NCI-H146 treated with DMSO at 0.1 percent for 48 hours (cell line): ENCODE results near the gene ASAP3.

Experiments used
- DNase-seq: peaks from one replicate; lab custom pipeline; 2025; ENCODE audit not compliant: unreplicated experiment; lab: John Stamatoyannopoulos, UW

Gene ASAP3

DNA sequence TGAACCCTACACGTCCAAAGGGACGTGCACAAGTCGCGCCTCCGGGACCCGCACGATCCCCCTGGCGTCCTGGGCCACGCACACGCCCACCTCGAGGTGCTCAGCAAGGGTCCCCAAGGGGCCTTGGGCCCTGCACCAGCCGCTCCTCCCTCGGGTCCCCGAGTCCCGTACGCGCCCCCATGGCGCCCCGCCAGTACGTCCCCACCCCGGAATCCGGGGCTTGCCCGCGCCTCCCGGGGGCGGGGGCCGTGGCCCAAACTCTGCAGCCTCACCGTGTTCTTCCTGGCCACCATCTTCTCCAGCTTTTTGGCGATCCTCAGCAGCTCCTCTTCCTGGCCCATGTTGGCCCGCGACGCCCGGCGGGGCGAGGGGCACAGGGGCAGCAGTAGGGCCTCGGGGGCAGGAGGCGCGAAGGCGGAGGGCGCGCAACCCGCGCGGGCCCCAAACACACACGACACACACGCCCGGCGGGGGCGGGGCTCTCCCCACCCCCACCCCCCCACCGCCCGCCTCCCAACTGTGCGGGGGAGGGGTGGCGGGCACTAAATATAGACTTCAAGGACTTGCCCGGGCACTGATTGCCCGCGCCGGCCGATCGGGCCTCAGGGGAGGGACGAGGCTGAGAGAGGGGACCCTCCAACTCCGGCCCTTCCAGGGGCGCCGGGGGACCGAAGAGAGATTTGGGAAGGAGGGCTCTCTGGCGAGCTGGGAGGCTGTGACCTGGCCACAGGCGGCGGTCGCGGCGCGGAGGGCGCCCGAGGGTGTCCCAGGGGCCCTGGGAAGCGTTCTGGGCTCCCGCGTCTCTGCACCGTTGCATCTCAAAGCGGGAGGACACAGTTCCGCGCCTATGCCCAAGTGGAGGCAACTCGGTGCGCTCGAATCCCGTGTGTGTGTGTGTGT lies 59.4 kb downstream of the ASAP3 start, which contains the start of gene TCEA3:
TCEA3 (minus strand) TSS at position 456 of the 900 bp plus-strand sequence; CDS start at position 341, 115 bp downstream.
- no peak for DNase-seq

DNA sequence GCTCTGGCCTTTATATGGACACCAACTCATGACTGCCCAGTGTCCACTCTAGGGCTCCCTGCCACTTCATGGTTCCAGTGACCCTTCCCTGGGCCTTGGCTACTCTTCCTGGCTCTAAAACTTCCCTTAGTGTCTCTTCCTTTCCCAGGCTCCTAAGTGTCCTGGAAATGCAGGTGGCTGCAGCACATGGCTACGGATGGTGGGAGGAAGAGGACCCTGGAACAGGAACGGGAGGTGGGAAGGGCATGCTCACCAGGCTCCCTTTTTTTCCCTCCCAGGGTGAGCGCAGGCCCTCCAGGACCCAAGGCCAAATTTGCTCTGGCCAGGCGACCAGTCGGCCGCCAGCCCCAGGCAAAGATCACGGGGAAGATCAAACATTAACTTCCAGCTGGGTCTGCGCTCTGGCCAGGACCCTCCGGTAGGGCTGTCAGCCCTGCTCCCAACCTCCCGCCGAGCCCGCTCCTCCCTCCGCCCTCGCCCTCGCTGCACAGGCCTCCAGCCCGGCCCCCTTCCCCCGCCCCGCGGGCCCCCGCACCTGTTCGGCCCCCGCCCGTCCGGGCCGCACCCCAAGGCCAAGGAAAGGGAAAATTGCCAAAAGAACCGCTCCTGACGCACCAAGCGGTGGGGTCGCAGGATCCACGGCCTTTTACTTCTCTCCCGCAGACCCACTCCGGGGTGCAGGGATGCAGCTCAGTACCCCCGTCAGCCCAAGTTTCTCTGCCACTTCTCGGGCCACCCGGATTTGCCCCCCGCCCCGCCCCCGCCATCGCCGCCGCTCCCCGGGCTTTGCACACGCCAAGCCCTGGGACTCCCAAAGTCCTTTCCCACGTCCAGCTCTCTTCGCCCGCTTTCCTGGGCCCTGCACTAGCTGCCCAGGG lies 60.3 kb downstream of the ASAP3 start:
- no peak for DNase-seq

DNA sequence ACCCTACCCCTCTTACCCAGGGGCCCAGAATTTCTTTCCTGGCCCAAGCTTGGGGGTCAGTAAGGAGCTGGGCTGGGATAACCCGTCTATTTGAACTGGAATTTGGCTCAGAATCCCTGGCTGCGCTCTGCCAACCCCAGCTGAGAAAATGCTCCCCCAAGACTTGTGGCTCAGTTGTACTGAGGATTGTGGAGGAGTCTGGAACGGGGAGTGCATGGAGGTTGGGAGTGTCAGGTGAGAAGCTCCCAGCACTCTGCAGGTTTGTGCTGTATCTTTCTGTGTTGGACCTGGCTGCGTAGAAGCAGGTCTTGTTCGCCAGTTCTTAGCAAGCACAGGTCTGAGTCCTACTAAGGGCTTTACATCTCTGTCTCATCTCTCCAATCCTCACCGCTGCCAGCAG lies 61.0 kb downstream of the ASAP3 start:
- no peak for DNase-seq

DNA sequence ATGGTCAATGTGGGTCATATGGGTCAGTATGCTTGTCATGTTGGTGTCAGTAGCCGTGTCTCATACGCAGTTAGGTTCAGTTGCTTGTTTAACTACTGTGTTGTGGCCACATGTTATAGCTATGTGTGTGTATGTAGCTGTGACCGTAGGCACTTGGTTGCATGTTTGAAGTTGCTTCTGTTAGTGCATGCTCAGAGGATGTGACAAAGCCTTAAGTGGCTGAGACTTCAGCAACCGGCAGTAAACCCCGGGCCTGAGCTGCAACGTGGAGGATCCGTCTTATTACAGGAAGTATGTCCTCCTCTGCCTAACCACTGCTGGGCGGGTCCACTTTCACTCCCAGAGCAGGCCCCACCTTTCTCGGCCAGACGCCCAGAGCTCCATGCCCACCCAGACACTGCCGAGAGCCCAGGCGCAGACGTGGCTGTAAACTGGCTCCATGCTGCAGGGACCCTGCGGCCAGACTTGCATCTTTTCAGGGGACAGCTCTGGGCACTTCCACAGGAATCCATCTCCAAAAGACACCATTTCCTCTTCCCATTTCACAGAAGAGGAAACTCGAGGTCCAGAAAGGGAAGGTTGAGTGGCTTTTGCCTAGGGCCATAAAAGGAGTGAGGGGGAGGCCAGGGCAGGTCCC lies 61.6 kb downstream of the ASAP3 start:
- no peak for DNase-seq

DNA sequence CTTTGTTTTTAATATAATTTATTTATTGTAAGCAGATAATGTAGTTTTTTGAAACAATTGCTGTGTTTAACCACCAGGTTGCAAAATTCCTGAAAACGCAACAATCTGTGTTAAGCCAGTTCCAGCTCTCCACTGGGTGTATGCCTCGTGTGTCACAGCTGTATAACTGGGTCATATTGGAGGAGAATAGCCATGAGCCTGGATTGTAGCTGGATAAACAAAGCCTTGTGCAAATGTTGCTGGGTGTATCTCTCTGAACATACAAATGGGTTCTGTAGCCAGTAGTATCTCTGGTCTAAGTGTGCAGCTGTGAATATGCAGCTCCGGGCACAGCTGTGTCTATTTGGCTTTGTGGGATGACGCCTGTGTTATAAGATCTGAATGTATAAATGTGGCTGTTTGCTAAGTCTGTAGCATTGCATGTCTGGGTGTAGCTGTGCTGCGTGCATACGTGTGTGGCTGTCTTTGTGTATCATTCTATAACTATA lies 62.2 kb downstream of the ASAP3 start:
- no peak for DNase-seq

DNA sequence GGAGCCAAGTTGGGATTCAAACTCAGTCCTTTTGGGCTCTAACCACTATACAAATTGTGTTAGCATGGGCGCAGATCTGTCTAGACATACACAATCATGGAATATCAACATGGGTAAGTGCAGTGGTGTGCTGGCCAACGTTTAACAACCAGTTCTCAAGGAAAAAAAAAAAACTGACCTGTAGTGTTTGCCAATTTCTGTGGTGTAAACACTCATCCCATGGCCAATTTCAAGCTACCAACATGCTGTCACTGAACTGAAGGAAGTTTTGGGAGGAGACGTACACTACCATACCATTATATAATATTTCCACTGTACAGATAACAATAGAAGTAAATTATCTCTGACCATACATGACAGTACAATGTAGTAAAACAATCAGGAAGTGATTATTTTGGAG lies 62.6 kb downstream of the ASAP3 start:
- no peak for DNase-seq

DNA sequence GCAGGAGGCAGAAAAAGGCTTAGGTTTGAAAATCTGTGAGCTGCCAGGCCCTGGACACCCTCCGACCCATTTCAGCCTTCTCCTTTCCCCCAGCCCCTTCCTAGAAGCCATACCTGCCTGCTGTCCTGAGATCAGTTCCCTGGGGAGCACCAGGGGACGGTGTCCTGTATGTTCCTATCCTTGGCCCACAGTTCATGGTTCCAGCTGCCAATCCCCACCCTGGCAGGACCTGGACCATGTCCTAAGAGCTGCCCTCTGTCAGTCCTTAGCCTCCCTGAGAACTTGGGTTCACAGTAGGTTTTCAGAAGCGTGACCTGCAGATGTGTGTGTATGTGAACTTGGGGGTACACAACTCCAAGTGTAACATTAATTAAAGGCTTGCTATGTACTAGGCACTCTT lies 63.2 kb downstream of the ASAP3 start:
- DNase-seq: no peak

DNA sequence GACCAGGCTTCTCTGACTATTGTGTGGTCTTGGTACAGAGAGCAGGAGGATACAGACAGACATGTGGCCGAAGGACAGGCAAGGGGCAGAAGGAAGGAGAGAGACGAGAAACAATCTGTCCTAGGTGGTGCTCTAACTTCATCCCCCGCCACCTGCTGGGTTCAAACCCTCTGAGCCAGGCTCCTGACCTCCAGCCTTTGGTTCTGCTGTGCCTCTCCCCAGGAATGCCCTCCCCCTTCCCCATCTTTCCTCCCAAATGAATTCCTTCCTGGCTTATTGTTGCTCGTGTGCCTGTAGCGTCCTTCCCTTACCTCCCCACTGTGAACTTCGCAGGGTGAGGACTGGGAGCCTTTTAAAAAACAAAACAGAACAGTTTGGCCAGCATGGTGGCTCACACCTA lies 64.8 kb downstream of the ASAP3 start:
- DNase-seq: no peak

DNA sequence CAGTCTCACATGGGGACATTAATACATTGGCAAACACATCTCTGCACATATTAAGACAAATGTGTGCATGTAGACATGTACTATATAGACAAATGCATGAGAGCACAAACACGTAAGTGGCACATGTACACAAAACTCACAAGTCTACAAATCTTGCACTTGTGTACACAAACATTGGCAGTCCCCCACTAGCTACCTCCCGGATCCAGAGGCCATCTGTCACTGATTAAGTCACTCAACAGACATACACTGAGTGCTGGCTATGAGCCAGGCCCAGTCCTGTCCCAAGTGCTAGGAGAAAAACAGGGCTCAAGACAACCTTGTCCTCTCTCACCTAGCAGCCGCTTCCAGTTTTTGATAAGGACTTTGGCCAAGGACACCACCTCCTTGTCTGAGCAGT lies 66.4 kb downstream of the ASAP3 start:
- DNase-seq: no peak

DNA sequence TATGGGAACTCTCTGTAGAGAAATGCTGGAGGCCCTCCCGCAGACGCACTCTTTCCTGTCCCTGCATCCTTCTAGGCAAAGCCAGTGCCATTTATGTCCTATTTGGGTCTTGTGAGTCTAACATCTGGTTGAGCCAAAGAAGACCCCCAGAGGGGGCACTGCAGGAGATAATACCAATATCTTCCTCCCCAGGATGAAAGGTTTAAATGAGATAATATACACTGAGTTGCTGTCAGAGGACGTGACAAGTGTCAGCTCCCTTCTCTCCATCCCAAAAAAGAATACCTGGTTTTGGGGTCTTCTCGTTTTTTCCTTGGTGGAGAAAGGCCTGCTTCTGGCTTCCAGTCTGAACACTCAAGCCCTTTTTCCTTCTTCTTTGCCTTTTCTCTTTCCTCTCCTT lies 67.0 kb downstream of the ASAP3 start:
- DNase-seq: no peak

DNA sequence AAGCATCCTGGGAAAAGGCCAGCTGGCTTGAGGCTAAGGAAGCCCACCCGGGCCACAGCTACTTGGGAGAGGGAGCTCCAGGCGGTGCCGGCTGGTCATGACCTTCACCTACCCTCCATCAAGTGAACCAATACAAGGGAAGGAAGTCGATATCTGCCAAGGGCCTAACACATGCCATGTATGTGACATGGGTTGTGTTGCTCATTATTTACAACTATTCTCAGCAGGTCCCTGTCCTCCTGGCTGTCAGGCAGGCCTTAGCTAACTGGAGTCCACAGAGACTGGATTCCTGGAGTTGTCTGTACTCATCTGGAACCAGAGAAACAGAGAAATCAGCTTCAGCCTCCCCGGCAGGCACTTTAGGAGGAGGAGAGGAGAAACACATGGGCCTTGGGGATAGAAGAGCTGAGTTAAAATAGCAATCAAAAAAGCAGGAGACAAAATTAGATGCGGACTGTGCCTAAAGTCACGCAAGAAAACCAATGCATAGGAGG lies 75.1 kb downstream of the ASAP3 start:
- no peak for DNase-seq

DNA sequence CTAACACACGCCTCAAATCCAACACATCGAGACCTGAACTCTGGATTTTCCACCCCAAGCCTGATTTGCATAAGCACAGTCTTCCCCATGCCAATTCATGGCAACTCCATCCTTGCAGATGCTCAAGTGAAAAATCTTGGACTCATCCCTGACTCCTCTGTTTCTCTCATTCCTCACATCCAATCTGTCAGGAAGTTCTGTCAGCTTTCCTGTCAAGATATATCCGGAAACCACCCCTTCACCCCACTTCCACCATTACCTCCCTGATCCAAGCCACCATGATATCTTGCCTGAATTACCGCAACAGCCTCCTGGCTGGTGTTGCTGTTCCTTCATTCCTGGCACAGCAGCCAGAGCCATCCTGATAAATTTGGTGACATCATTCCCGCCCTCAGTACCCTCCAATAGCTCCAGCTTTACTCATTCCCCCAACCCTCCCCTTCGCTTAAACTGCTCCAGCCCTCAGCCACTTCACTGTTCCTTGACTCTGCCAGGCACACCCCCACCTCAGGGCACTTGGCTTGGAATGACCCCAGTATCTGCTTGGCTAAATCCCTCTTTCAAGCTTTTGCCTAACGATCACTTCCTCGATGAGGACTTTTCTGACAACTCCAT lies 76.9 kb downstream of the ASAP3 start:
- DNase-seq: no peak

DNA sequence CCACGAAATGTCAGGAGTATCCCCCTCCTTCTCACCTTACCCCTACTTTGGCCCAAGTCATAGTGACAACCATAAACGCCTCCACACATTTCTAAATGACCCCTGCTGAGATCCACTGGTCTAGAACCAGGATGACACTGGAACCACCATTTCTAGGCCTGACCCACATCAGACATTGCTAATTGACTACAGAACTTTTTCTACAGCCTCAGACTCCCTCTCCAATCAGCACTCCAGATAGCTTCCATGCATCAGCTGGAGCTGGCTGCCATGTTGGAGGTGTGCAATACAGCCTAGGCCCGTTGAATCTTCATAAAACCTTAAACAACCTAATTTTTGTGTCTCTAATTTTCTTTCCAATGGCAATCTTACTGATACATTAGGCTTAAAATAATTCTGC lies 78.0 kb downstream of the ASAP3 start:
- DNase-seq: no peak

DNA sequence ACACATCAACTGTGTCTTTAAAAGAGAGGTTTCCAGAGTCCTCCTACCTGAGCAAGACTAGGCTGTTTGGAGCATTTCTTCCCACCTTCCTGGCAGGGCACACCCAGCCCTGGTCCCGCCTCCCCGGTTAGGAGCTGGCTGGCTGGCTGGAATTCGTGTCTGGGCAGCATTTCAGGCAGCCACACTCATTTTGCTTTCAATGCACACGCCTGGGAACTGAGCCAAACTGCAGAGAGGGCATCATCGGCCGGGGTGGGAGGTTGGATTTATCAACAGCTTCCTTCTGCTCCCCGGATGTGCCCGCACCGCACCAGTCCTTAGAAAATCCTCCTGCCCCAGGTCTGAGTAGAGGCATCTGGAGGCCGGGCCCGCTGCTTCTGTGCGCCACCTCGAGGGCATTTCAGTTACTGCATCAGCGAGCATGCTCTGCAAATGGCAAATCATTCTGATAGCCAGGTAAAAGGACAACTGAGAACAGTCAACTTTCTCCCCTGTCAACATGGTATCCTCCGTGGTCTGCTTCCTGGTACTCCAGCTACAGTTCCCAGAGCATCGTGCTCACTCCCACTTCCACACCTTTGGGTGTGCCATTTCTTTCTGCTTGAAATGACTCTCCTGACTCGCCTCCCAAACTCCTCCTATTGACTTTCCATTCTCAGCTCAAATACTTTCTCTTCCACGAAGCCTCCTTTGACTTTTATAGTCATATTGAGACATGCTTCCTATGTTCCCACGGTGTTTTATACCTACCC lies 80.1 kb downstream of the ASAP3 start:
- peak; percentile 58 for DNase-seq

DNA sequence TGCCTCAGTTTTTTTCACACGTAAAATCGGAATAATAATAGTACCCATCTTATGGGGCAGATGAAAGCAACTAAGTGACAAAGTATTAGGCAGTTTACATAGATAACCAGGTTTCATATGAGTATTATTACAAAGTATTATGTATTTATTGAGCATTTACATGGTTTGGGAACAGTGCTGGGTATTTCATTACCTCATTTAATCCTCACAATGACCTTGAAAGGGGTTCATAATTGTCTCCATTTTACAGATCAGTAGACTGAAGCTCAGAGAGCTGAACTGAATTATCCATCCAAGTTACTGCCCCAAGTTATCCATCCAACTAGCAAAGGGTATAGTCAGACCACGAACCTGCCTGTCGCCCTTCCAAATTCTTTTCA lies 80.6 kb downstream of the ASAP3 start:
- DNase-seq: no peak

DNA sequence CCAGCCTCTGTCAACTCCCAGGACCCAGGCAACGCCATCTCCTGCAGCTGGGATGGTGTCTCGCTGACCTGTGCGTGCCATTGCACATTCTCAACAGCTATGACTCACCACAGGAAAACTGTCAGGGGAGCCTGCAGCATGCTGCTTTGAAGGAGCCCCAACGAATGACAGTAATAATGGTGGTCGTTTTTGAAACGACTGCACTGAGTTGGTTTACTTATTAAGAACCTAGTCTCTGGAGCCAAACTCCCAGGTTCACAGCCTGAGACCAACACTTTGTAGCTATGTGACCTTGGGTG lies 81.0 kb downstream of the ASAP3 start:
- no peak for DNase-seq

DNA sequence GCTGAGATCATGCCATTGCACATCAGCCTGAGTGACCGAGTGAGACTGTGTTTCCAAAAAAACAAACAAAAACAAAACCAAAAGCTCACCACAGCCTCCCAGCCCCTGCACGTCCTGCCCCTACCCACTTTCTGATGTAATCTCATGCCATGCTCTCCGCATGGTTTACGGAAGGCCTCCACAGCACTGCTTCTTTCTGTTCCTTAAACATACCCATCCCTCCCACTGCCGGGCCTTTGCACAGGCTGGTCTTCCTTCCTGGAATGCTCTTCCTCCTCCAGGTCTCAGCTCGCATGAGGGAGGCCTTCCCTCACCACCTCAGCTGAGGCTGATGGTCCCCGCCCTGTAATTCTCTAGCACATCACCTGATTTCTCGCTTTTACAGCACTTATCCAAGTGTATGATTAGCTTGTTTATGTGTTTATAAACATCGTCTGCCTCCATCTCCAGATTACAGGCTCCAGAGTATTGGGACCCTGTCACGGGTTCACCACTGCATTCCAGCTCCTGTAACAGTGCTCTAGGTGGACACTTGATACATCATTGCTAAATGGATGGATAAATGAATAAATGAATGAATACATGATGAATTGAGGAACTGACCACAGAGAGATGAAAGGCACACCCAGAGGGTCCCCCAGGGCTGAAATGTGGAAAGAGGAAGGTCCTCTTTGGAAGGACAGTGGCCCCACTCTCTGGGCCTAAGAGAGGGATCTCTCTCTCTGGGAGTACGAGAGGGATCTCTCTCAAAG lies 81.5 kb downstream of the ASAP3 start:
- DNase-seq: no peak

DNA sequence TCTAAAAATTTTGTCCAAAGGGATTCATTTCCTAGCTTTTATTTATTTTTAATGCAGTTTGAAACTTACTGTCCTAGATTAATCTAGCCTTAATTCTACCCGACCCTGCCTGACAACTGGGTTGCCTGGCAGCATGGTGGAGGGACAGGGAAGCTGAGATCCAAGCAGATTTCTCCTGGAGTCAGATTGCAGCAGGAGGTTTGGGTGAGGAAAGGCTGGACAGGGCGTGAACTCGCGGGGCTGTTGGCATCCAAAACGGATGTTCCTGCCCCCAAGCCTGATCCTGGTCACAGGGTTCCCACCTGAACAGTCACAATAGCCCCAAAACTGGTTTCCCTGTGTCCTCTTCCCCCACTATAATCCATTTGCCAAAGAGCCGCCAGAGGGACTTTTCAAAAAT lies 82.7 kb downstream of the ASAP3 start:
- DNase-seq: no peak

DNA sequence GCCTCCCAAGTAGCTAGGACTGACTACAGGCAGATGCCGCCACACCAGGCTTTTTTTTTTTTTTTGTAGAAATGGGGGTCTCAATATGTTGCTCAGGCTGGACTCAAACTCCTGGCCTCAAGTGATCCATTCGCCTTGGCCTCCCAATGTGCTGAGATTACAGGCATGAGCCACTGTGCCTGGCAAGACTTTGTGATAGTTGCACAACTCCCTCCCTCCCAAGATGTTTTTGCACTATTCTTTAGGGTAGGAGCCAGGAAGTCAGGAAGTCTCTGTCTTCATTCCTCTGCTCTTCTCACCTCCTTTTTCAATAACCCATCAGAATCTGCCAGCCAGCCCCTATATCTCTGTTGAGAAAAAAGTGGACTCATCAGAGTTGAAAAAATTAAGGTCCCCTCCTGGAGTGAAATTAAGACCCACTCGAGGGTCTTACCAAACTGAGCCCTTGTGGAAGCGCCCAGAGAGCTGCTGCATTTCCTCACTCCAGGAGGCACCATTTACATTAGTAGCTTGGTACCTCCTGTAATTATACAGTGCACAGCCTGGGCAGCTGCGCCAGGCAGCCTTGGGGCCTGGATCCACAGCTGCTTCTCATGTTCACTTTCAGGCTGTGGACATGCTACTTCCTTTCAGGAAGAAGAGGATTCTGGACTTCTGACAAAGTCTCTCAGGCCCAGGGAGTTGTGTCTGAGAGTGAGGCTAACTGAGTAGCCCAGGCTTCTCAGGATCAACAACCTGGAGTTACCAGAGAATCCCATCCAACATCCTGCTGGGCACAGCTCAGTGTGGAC lies 83.5 kb downstream of the ASAP3 start:
- DNase-seq: no peak
